Measurements from ENCODE around the gene FOXO6. TPM values are rescaled to one million over a fixed set of nuclear protein-coding genes. Genes with fewer than 3 reads are reported as not detected.

Gene FOXO6
- total RNA-seq, 1 donor from 2014 or later: 2.8 TPM

GRCh38 chr1:41428738-41429640 lies 67.8 kb downstream of the FOXO6 start:
- Mint-ChIP-seq H3K27ac (no peak overlapping the region), H3K4me1 (ENCODE audit: low read depth) (no peaks in the 10 kb centered on the region), H3K36me3 (ENCODE audit: insufficient read depth) (no peaks in the 10 kb centered on the region), H3K27me3 (peaks cover 19% of the 10 kb centered on the region), H3K4me3 (ENCODE audit: low read depth) (no peak overlapping the region), H3K9me3 (ENCODE audit: low read depth) (no peaks in the 10 kb centered on the region)
- no peak for TF ChIP-seq CTCF (IDR thresholded peaks at IDR 0.05; ENCODE audit: unreplicated experiment)
- DNase-seq (ENCODE audit: low spot score, unreplicated experiment): no peak

GRCh38 chr1:41429641-41430035 lies 68.4 kb downstream of the FOXO6 start:
- Mint-ChIP-seq H3K4me3 (ENCODE audit: low read depth) (no peak overlapping the region), H3K27ac (no peak overlapping the region), H3K36me3 (ENCODE audit: insufficient read depth) (no peaks in the 10 kb centered on the region), H3K4me1 (ENCODE audit: low read depth) (no peaks in the 10 kb centered on the region), H3K27me3 (peaks cover 26% of the 10 kb centered on the region), H3K9me3 (ENCODE audit: low read depth) (no peaks in the 10 kb centered on the region)
- no peak for DNase-seq (ENCODE audit: low spot score, unreplicated experiment)
- TF ChIP-seq CTCF (IDR thresholded peaks at IDR 0.05; ENCODE audit: unreplicated experiment): no peak

- no peak for DNase-seq (ENCODE audit: low spot score, unreplicated experiment)
- H3K4me3 Mint-ChIP-seq (ENCODE audit: low read depth): no peak overlapping the region
- peaks cover 30% of the 10 kb centered on the region for H3K27me3 Mint-ChIP-seq
- no peaks in the 10 kb centered on the region for H3K4me1 Mint-ChIP-seq (ENCODE audit: low read depth)
- no peak for TF ChIP-seq CTCF (IDR thresholded peaks at IDR 0.05; ENCODE audit: unreplicated experiment)
- H3K9me3 Mint-ChIP-seq (ENCODE audit: low read depth): no peaks in the 10 kb centered on the region
- no peaks in the 10 kb centered on the region for H3K36me3 Mint-ChIP-seq (ENCODE audit: insufficient read depth)
- H3K27ac Mint-ChIP-seq: no peak overlapping the region
Observed at GRCh38 chr1:41430069-41430468, 68.8 kb downstream of the FOXO6 start.

GRCh38 chr1:41430582-41430981 lies 69.3 kb downstream of the FOXO6 start:
- no peaks in the 10 kb centered on the region for H3K9me3 Mint-ChIP-seq (ENCODE audit: low read depth)
- peaks cover 32% of the 10 kb centered on the region for H3K27me3 Mint-ChIP-seq
- H3K4me3 Mint-ChIP-seq (ENCODE audit: low read depth): no peak overlapping the region
- no peak overlapping the region for H3K27ac Mint-ChIP-seq
- no peaks in the 10 kb centered on the region for H3K4me1 Mint-ChIP-seq (ENCODE audit: low read depth)
- DNase-seq (ENCODE audit: low spot score, unreplicated experiment): no peak
- TF ChIP-seq CTCF (IDR thresholded peaks at IDR 0.05; ENCODE audit: unreplicated experiment): no peak
- no peaks in the 10 kb centered on the region for H3K36me3 Mint-ChIP-seq (ENCODE audit: insufficient read depth)

- no peak for TF ChIP-seq CTCF (IDR thresholded peaks at IDR 0.05; ENCODE audit: unreplicated experiment)
- no peak for DNase-seq (ENCODE audit: low spot score, unreplicated experiment)
- Mint-ChIP-seq H3K9me3 (ENCODE audit: low read depth) (no peaks in the 10 kb centered on the region), H3K4me3 (ENCODE audit: low read depth) (no peak overlapping the region), H3K27me3 (peaks cover 35% of the 10 kb centered on the region), H3K4me1 (ENCODE audit: low read depth) (no peaks in the 10 kb centered on the region), H3K36me3 (ENCODE audit: insufficient read depth) (no peaks in the 10 kb centered on the region), H3K27ac (no peak overlapping the region)
Observed at GRCh38 chr1:41431490-41432350, 70.5 kb downstream of the FOXO6 start.

All from progenitor cell of endocrine pancreas (in vitro differentiated cells).